Suprapubic skin (tissue), 4 donors: ENCODE measurements around the gene MUC4.

Experiments used
- POLR2A ChIP-seq, 2 donors: fragments of 450-650 bp; IDR thresholded peaks; one replicate each; pipeline ENCODE4 v1.6.1; 2017; ENCODE audit warnings: antibody characterized with exemption in 2 of 2, mild to moderate bottlenecking in 2 of 2, moderate library complexity in 2 of 2
- POLR2AphosphoS5 ChIP-seq, 3 donors: sonication (generic); formaldehyde crosslinking; IDR thresholded peaks; one replicate each; pipeline ENCODE4 v1.6.1; 2017; ENCODE audit warnings: antibody characterized with exemption in 3 of 3
- TF ChIP-seq, protein P1 (sequence below), 2 donors: fragments of 200-600 bp in 1 of 2; fragments of 450-650 bp in 1 of 2; sonication (generic) in 1 of 2; IDR thresholded peaks; one replicate each; pipeline ENCODE4 v1.5.1; 2016 to 2019; ENCODE audit warnings: antibody characterized with exemption in 2 of 2, mild to moderate bottlenecking in 1 of 2, moderate library complexity in 1 of 2

DNA sequence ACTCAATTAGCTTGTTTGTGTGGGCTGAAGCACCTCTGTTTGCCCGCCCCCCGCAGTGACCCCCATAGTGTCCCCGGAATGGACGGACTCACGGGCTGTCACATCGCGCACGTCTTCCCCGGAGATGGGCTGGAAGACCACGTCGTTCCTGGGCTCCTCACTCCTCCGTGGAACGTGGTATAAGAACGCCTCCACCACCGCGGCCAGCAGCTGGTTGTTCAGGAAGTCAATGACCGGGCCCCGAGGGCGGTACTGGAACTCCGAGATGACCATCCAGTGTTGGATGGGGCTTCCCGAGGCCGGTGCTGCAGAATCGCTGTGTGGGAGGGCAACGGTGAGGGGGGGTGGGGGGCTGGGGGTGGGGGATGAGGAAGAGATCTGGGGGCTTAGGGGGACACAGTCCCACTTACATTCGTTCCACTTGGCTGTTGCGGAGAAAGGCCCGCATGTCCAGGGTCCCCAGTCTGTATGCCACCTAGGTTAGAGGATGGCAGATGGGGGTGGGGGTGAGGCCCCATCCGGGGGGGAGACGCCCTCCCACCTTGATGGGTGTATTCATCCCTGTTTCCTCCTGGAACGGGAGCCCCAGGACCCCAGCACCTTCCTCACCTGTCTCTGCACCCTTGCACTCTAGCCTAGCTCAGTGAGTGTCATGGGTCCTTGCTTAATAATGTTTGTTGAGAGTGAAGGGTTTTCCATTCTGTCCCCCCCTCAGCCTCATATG lies 60.8 kb downstream of the MUC4 start:
- TF ChIP-seq, protein P1, sequence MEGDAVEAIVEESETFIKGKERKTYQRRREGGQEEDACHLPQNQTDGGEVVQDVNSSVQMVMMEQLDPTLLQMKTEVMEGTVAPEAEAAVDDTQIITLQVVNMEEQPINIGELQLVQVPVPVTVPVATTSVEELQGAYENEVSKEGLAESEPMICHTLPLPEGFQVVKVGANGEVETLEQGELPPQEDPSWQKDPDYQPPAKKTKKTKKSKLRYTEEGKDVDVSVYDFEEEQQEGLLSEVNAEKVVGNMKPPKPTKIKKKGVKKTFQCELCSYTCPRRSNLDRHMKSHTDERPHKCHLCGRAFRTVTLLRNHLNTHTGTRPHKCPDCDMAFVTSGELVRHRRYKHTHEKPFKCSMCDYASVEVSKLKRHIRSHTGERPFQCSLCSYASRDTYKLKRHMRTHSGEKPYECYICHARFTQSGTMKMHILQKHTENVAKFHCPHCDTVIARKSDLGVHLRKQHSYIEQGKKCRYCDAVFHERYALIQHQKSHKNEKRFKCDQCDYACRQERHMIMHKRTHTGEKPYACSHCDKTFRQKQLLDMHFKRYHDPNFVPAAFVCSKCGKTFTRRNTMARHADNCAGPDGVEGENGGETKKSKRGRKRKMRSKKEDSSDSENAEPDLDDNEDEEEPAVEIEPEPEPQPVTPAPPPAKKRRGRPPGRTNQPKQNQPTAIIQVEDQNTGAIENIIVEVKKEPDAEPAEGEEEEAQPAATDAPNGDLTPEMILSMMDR (IDR thresholded peaks at IDR 0.05): no peak
- no peak for TF ChIP-seq POLR2A (IDR thresholded peaks at IDR 0.05)
- TF ChIP-seq POLR2AphosphoS5 (IDR thresholded peaks at IDR 0.05): no peak
